Fibroblast of mammary gland (primary cell): Measurements from ENCODE around the gene TUSC1.

Experiments used
- DNase-seq: peaks from one replicate; pipeline ENCODE4 v3.0.0-alpha.2; 2010; ENCODE audit warnings: low read depth
- H3K4me3 ChIP-seq: 2 replicates; pipeline ENCODE4 v1.5.1; 2011; ENCODE audit warnings: low read depth, mild to moderate bottlenecking, low read length, moderate library complexity; ENCODE audit not compliant: control insufficient read depth
- TF ChIP-seq, protein P1 (sequence below): conservative IDR thresholded peaks from 2 replicates; pipeline ENCODE4 v1.5.1; 2011; ENCODE audit warnings: low read depth, low read length, inconsistent platforms; ENCODE audit not compliant: control insufficient read depth, insufficient read depth

TUSC1 gene

DNA sequence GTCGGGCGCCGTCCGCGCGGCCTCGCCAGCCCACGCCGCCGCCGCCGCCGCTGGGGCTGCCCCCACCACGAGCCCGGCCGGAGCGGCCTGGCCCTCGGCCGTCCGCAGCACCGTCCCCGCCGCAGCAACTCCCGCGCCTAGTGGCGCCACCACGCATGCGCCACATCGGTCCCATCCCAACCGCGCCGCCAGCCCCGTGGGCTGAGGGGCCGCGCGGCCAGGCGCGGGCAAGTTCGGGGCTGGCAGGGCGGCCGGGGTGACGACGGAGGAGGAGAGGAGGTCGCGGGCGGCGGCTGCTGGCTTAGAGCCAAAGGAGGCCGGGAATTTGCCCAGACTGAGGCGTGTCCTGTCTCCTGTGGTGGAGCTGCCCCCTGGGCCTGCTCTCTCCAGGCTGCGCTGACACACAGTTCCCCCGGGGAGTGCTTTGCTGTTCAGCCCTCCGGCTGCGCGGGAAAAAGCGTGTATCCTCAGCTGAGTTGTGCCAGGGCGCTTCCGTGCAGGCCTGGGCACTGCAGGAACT is at the start of gene TUSC1:
TUSC1 (minus strand) TSS at position 298 of the 520 bp plus-strand sequence; CDS start at position 166, 132 bp downstream.
- peak; percentile 83 for DNase-seq
- TF ChIP-seq, protein P1, sequence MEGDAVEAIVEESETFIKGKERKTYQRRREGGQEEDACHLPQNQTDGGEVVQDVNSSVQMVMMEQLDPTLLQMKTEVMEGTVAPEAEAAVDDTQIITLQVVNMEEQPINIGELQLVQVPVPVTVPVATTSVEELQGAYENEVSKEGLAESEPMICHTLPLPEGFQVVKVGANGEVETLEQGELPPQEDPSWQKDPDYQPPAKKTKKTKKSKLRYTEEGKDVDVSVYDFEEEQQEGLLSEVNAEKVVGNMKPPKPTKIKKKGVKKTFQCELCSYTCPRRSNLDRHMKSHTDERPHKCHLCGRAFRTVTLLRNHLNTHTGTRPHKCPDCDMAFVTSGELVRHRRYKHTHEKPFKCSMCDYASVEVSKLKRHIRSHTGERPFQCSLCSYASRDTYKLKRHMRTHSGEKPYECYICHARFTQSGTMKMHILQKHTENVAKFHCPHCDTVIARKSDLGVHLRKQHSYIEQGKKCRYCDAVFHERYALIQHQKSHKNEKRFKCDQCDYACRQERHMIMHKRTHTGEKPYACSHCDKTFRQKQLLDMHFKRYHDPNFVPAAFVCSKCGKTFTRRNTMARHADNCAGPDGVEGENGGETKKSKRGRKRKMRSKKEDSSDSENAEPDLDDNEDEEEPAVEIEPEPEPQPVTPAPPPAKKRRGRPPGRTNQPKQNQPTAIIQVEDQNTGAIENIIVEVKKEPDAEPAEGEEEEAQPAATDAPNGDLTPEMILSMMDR, result no peak
- H3K4me3 ChIP-seq, result peak within 1 kb of the TSS; percentile 65

DNA sequence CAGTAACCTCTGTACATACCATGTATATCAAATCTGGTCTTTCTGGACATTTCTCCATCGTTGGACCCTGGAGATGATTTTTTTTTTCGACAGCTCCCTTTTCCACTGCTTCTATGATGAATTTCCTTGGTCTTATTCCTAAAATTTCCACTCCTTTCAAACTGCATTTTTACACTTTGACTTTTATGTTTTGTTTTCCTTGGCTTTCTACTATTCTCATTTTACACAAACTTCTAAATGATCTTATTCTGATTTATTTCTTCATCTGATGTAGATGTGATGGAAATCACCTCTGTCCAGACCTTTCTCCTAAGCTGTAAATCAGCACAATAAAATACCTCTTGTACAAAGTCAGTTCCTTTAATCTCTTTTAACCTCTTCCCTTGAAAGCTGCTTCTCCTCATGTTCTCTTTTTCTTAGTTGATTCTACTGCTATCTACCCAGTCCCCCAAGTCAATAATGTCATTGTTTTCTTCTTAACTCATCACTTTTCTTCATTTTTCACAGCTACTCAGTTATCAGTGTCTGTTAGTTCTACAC is 48.7 kb upstream of the TUSC1 start:
- no peak overlapping the region for H3K4me3 ChIP-seq
- TF ChIP-seq, protein P1, result no peak
- no peak for DNase-seq

DNA sequence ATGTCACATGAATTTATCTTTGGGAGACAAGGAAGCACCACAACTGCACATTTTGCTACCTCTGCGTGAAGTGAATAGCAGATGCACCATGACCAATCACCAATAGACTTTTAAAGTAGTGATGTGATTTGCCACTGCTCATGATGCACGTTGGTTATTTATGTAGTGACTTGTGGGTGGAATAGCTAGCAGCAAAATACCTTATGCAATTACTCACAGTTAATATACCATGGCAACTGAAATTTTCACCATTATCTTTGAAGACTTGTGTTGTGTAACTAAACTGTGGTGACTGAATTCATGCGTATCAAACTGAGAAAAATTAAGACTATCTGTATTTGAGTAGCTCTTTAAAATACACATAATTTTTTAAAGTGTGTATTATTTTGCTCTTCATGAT is 46.2 kb upstream of the TUSC1 start:
- H3K4me3 ChIP-seq, result no peak overlapping the region

DNA sequence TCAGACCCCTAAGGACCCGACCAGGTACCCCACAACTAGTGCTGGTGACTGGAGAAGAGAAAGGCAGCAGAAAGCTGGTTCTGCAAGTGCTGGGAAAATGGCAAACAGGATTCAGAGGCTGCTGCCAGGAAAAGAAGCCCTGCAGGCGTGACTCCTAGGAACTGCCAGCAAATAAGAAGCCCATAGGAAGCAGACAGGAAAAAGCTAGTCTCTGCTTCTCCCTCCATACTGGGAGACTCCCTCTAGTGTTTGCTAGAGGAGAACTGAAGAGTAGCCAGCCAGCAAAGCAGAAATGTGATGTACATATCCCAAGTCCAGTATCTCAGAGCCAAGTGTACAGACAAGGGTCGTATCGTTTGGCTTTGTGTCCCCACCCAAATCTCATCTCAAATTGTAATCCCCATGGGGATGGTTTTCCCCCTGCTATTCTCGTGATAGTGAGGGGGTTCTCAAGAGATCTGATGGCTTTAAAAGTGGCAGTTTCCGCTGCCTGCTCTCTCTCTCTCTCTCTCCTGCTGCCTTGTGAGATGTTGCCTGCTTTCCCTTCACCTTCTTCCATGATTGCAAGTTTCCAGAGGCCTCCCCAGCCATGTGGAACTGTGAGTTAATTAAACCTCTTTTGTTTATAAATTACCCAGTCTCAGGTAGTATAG is 38.1 kb upstream of the TUSC1 start:
- H3K4me3 ChIP-seq, result no peak overlapping the region
- DNase-seq, result peak; percentile 60
- TF ChIP-seq, protein P1, result peak; percentile 56

More for the DNA sequence above, 46.2 kb upstream of the TUSC1 start:
- TF ChIP-seq, protein P1, result no peak
- peak; percentile 65 for DNase-seq

DNA sequence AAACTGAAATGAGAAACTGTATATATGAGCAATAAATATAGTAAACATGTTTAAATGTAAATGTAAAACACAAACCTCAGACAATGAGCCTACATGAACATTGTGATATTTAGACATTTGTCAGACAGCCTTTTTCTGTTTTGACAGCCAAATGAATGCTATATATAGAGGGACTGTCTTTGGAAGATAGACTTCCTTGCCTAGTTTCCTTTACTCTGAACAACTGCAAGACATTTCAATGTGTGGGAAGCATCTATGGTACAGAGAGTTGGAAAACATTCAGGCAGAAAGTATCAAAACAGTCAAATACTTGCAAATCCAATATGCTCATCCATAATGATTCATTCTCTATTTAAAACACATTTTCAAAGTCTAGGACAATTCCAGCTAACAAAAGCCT is 31.7 kb upstream of the TUSC1 start:
- TF ChIP-seq, protein P1, result no peak
- no peak overlapping the region for H3K4me3 ChIP-seq
- DNase-seq, result no peak

DNA sequence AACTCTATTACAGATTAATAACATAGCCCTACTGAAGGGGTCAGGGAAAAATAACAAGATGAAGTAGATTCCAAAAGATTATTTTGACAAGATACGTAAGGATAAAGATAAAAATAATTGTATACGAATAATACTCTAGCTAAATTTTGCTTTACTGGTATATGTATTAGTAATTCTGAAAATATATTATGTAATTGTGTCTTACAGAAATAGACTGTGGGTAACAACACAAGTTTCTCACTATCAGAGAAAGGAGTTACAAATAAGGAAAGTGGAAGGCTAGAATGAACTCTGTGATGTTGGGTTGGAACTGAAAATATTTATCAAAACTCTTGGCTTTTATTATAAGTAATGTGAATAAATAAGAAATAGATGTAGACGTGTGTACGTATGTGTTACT is 26.6 kb upstream of the TUSC1 start:
- DNase-seq, result no peak
- TF ChIP-seq, protein P1, result no peak
- H3K4me3 ChIP-seq, result no peak overlapping the region
